Measurements from ENCODE around the gene VPS37C. TPM values are rescaled to one million over a fixed set of nuclear protein-coding genes. Genes with fewer than 3 reads are reported as not detected.

VPS37C gene
- total and polyA plus RNA-seq, 10 donors = 6.1 to 32.3 (median 20.5) TPM

DNA sequence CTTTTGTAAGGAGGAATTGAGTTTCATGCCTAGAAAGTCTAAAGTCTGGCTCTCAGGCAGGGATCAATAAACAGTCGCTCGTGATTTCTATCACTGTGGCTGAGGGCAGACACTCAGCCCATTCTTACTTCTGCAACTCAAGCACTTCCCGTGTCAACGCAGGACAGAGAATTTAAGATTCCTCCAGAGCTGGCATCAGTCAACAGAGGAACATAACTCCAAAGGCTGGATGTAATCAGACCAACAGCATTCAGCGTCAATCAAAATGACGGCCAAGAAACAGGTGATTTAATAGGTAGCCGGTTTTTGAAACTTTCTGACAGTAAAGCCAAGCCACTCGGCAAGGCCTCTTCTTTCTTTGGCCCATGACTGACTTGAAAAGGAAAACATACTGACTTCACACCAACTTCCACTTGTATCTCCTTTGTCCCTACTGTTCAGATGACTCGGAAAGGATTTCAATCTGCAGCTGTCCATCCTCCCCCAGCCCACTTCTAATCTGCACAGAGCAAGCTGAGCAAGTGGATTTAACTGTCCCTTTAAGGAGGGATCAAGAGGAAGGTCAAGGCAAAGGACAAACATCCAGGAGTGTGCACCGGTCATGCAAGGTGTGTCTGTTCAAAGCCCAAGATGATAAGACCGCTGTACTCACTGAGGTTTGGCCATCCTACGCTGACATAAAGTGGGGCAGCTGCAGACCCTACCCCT, 9.5 kb downstream of the VPS37C start:
- Histone ChIP-seq H3K4me1 (peaks cover 13 to 87% (median 50%) of the 10 kb centered on the region in 6 donors), H3K27me3 (replicated peaks in 1 of 7) (no peaks in the 10 kb centered on the region), H3K36me3 (peaks cover 0 to 17% (median 0%) of the 10 kb centered on the region in 6 donors), H3K27ac (peak overlapping the region in 3 of 8 donors; percentile 9 to 49 (median 43)), H3K4me3 (no peak overlapping the region), H3K9me3 (peaks cover 0 to 21% (median 17%) of the 10 kb centered on the region in 8 donors)
- intact Hi-C loops (cut with DNase I; ENCODE audit: low total_unique reads) = no loop called here
- peak; percentile 4 for DNase-seq
- TF ChIP-seq, protein P1, sequence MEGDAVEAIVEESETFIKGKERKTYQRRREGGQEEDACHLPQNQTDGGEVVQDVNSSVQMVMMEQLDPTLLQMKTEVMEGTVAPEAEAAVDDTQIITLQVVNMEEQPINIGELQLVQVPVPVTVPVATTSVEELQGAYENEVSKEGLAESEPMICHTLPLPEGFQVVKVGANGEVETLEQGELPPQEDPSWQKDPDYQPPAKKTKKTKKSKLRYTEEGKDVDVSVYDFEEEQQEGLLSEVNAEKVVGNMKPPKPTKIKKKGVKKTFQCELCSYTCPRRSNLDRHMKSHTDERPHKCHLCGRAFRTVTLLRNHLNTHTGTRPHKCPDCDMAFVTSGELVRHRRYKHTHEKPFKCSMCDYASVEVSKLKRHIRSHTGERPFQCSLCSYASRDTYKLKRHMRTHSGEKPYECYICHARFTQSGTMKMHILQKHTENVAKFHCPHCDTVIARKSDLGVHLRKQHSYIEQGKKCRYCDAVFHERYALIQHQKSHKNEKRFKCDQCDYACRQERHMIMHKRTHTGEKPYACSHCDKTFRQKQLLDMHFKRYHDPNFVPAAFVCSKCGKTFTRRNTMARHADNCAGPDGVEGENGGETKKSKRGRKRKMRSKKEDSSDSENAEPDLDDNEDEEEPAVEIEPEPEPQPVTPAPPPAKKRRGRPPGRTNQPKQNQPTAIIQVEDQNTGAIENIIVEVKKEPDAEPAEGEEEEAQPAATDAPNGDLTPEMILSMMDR (IDR thresholded peaks at IDR 0.05 in 8 of 11, conservative IDR thresholded peaks at IDR 0.05 in 3 of 11) = no peak
- TF ChIP-seq POLR2AphosphoS5 (IDR thresholded peaks at IDR 0.05) = no peak
- WGBS, 5 donors = 80 to 90% (median 83%) methylated on average over 12 of the region's 12 CpGs

- Histone ChIP-seq H3K36me3 (peaks cover 0 to 16% (median 0%) of the 10 kb centered on the region in 6 donors), H3K27ac (peak overlapping the region in 4 of 8 donors; percentile 7 to 49 (median 26)), H3K9me3 (peaks cover 0 to 21% (median 17%) of the 10 kb centered on the region in 8 donors), H3K27me3 (replicated peaks in 1 of 7) (no peaks in the 10 kb centered on the region), H3K4me3 (no peak overlapping the region), H3K4me1 (peaks cover 13 to 87% (median 55%) of the 10 kb centered on the region in 6 donors)
- 84 to 91% (median 87%) methylated on average over 17 to 19 of the region's 19 CpGs for WGBS, 5 donors
- intact Hi-C loops (cut with DNase I; ENCODE audit: low total_unique reads) = no loop called here
- no peak for TF ChIP-seq POLR2AphosphoS5 (IDR thresholded peaks at IDR 0.05)
- TF ChIP-seq POLR2A (IDR thresholded peaks at IDR 0.05) = no peak
- TF ChIP-seq, protein P1 (IDR thresholded peaks at IDR 0.05 in 8 of 11, conservative IDR thresholded peaks at IDR 0.05 in 3 of 11) = no peak
- peak; percentile 55 for DNase-seq
Observed at GRCh38 chr11:61150706-61151544, 10.3 kb downstream of the VPS37C start.

DNA sequence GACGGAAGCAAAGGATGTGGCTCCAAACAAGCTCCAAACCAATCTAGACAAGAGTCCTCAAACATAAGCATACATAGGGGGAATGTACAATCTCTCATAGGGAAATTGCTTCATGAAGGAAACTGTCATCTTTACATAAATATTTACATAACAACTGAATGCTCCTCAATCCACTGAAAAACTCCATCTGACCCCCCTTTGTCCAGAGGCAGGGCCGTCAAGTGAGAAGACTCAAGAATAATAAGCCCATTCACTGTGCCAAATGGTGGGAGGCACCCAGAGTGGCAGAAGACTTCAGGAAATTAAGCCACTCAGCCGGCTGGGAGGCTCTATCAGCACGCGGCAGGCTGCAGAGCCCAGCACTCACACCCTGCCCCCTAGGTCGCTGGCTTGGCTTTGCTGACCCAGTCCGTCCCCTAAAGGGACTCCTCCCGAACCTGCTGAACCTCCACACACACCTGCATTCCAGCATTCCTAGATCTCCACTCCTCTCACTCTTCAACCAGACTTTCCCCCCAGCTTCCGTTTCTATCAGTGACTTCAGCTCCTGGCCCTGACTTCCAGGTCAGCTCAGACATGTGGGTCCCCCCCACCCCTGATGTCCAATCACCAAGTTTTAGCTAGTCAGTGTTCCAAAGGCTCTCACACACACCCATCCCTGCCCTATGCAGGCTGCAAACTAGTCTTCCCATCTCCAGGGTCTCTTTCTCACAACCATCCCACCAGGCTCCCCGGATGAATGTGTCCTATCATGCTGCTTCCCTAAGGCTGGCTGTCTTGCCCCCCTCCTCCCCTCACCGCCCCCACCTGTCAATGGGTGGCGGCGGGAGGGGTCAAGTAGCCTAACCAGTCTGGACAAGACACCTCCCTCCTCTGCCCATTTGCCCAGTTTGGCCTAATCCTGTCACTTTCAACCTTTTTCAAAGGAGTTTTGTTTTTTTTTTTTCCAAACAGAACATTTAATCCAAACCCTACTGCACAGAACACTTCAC, 11.3 kb downstream of the VPS37C start:
- WGBS, 5 donors = 39 to 53% (median 43%) methylated on average over 13 of the region's 13 CpGs
- Histone ChIP-seq H3K4me3 (no peak overlapping the region), H3K36me3 (peaks cover 0 to 12% (median 0%) of the 10 kb centered on the region in 6 donors), H3K27me3 (replicated peaks in 1 of 7) (no peaks in the 10 kb centered on the region), H3K9me3 (peaks cover 0 to 11% (median 8%) of the 10 kb centered on the region in 8 donors), H3K4me1 (peaks cover 13 to 93% (median 58%) of the 10 kb centered on the region in 6 donors), H3K27ac (peak overlapping the region in 7 of 8 donors; percentile 3 to 49 (median 9))
- DNase-seq = peak; percentile 73
- intact Hi-C loops (cut with DNase I; ENCODE audit: low total_unique reads) = no loop called here
- TF ChIP-seq POLR2AphosphoS5 (IDR thresholded peaks at IDR 0.05) (peak in 1 of 3 donors; percentile 21), POLR2A (IDR thresholded peaks at IDR 0.05) (no peak)
